ENCODE measurements around the gene CCDC68.
A peak's percentile ranks its signal among the peaks of the same experiment; 100 is the strongest.

The CCDC68 gene

DNA sequence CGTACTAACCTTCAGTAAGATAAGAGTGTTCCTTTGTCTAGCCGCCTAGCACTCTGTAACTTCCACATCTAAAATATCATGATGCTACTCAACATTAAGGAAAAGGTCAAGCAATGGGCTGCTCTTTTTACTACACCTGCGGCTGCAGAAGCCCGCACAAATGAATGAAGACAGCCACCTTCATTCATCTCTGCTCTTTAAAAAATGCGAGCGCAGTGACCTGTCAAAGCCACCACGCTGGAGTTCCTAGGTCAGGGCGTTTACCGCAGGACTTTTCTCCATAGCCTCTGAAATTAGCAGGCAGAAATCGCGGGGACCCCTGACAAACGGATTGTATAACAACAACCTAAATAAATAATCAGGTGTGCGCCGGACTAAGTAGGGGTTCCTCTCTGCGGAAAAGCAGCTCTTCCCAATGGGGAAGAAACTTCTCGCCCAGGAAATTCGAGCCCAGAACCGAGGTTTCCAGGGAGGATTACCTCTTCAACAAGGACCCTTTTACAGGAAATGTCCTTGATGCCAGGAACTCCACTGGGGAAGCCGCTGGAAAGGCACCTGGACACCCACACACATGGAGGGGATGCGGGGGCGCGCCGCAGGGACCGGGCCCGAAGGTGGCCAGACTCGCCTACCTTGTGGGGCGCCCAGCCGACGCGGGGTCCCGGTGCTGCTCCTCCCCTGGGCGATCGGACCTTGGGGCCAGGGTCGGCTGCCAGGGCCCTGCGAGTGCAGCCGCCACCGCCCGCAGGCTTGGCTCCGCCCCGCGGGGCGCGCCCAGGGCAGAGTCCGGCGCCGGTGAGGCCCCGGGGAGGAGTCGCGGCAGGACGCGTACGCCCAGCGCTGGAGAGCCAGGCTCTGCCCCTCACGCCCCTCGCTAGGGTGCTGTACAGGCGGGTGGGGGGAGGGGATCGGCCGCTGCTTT is at the start of gene CCDC68:
CCDC68 (minus strand) TSS at position 758 of the 922 bp plus-strand sequence. CDS start 16,670 bp downstream, outside the sequence.
- Mint-ChIP-seq H3K4me1 (peaks cover 32% of the 10 kb centered on the region), H3K4me3 (peak within 1 kb of the TSS; percentile 23), H3K27ac (no peak within 1 kb of the TSS), H3K9me3 (peaks cover 6% of the 10 kb centered on the region), H3K36me3 (ENCODE audit: low read depth) (no peaks in the 10 kb centered on the region), H3K27me3 (ENCODE audit: low read depth, poor library complexity) (peaks cover 2% of the 10 kb centered on the region)
- no peak for DNase-seq
- TF ChIP-seq CTCF (IDR thresholded peaks at IDR 0.05), result no peak

DNA sequence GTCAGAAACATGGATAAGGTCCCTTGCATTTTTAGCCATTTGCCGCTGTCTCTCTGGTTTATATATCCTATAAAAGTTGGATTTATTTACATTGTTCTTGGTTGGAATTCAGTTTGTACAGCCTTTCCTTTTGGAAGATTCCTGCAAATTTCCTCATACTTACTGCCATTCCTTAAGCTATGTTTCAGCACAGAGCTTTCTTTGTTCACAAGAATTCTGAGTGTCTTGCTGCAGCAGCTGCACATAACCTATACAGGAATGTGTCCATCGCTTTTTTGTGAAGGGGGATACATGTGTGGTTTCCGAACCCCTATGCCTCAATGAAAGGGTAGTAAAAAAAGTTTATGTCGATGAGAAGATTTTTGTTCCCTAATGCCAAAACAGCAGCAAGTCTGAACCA is 48.3 kb upstream of the CCDC68 start:
- no peak for DNase-seq
- Mint-ChIP-seq H3K36me3 (ENCODE audit: low read depth) (no peaks in the 10 kb centered on the region), H3K27ac (no peak overlapping the region), H3K4me1 (no peaks in the 10 kb centered on the region), H3K9me3 (no peaks in the 10 kb centered on the region), H3K27me3 (ENCODE audit: low read depth, poor library complexity) (no peaks in the 10 kb centered on the region), H3K4me3 (no peak overlapping the region)
- no peak for TF ChIP-seq CTCF (IDR thresholded peaks at IDR 0.05)

DNA sequence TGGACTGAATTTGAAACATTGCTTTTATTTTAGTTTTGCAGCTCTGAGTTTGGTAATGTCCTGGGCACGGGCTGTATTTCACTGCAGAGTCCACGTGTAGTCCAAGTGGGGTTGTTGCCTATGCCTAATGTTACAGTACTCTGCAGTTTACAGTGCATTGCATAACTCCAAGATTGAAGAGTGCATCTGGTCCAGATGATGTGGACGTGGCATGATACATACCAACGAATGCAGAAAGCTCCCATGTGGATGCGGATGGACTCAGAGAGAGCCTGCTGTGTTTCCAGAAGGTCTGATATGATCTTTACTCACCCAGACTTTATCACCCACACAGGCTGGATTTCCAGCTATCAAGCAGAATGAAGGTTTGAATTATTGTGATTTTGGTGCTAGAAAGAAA is 44.4 kb upstream of the CCDC68 start:
- H3K4me1 Mint-ChIP-seq, result no peaks in the 10 kb centered on the region
- no peaks in the 10 kb centered on the region for H3K36me3 Mint-ChIP-seq (ENCODE audit: low read depth)
- no peaks in the 10 kb centered on the region for H3K9me3 Mint-ChIP-seq
- H3K4me3 Mint-ChIP-seq, result no peak overlapping the region
- no peak for TF ChIP-seq CTCF (IDR thresholded peaks at IDR 0.05)
- no peak overlapping the region for H3K27ac Mint-ChIP-seq
- peaks cover 4% of the 10 kb centered on the region for H3K27me3 Mint-ChIP-seq (ENCODE audit: low read depth, poor library complexity)
- no peak for DNase-seq

DNA sequence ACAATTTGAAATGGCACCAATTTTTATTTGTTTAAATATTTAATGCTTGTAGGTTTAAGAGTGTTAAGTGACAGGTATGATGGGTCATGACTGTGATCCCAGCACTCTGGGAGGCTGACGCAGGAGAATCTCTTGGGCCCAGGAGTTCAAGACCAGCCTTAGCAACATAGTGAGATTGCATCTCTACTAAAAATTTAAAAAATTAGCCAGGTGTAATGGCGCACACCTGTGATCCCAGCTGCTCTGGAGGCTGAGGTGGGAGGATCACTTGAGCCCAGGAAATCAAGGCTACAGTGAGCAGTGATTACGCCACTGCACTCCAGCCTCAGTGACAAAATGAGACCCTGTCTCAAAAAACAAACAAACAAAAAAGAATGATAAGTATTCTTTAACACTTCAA is 43.0 kb upstream of the CCDC68 start:
- DNase-seq, result no peak
- no peaks in the 10 kb centered on the region for H3K4me1 Mint-ChIP-seq
- H3K4me3 Mint-ChIP-seq, result no peak overlapping the region
- H3K9me3 Mint-ChIP-seq, result no peaks in the 10 kb centered on the region
- H3K36me3 Mint-ChIP-seq (ENCODE audit: low read depth), result no peaks in the 10 kb centered on the region
- no peak for TF ChIP-seq CTCF (IDR thresholded peaks at IDR 0.05)
- peaks cover 4% of the 10 kb centered on the region for H3K27me3 Mint-ChIP-seq (ENCODE audit: low read depth, poor library complexity)
- no peak overlapping the region for H3K27ac Mint-ChIP-seq

- H3K36me3 Mint-ChIP-seq (ENCODE audit: low read depth), result no peaks in the 10 kb centered on the region
- peaks cover 4% of the 10 kb centered on the region for H3K27me3 Mint-ChIP-seq (ENCODE audit: low read depth, poor library complexity)
- no peak for DNase-seq
- no peak overlapping the region for H3K27ac Mint-ChIP-seq
- no peak overlapping the region for H3K4me3 Mint-ChIP-seq
- H3K4me1 Mint-ChIP-seq, result no peaks in the 10 kb centered on the region
- no peaks in the 10 kb centered on the region for H3K9me3 Mint-ChIP-seq
- no peak for TF ChIP-seq CTCF (IDR thresholded peaks at IDR 0.05)
Observed at GRCh38 chr18:55001394-55002024, 42.2 kb upstream of the CCDC68 start.
